Measurements from ENCODE around the gene DVL1. TPM values are rescaled to one million over a fixed set of nuclear protein-coding genes. Genes with fewer than 3 reads are reported as not detected.

Gene DVL1
- polyA plus RNA-seq, 4 donors: 24.6 to 52.2 (median 45.6) TPM

GRCh38 chr1:1356796-1357401 lies 7.7 kb upstream of the DVL1 start:
- no peak for DNase-seq (ENCODE audit: low read depth in 4 of 4, low spot score in 2 of 4)

GRCh38 chr1:1356166-1356795 lies 7.1 kb upstream of the DVL1 start:
- no peak for DNase-seq (ENCODE audit: low read depth in 4 of 4, low spot score in 2 of 4)

GRCh38 chr1:1355416-1355815 lies 6.2 kb upstream of the DVL1 start:
- no peak for DNase-seq (ENCODE audit: low read depth in 4 of 4, low spot score in 2 of 4)

GRCh38 chr1:1354271-1355247 lies 5.3 kb upstream of the DVL1 start:
- no peak for DNase-seq (ENCODE audit: low read depth in 4 of 4, low spot score in 2 of 4)

GRCh38 chr1:1353389-1354151 lies 4.4 kb upstream of the DVL1 start:
- DNase-seq (ENCODE audit: low read depth in 4 of 4, low spot score in 2 of 4): no peak

- DNase-seq (ENCODE audit: low read depth in 4 of 4, low spot score in 2 of 4): no peak
Measured at GRCh38 chr1:1352786-1353388, 3.7 kb upstream of the DVL1 start.

GRCh38 chr1:1351511-1352427 lies 2.6 kb upstream of the DVL1 start:
- no peak for DNase-seq (ENCODE audit: low read depth in 4 of 4, low spot score in 2 of 4)

GRCh38 chr1:1348420-1349255 lies 580 bp downstream of the DVL1 start:
- DNase-seq (ENCODE audit: low read depth in 4 of 4, low spot score in 2 of 4): no peak

- DNase-seq (ENCODE audit: low read depth in 4 of 4, low spot score in 2 of 4): no peak
Measured at GRCh38 chr1:1347663-1348419, 1.4 kb downstream of the DVL1 start.

- DNase-seq (ENCODE audit: low read depth in 4 of 4, low spot score in 2 of 4): no peak
Measured at GRCh38 chr1:1347026-1347595, 2.1 kb downstream of the DVL1 start.

- DNase-seq (ENCODE audit: low read depth in 4 of 4, low spot score in 2 of 4): no peak
Measured at GRCh38 chr1:1346501-1346890, 2.7 kb downstream of the DVL1 start.

GRCh38 chr1:1345860-1346500 lies 3.2 kb downstream of the DVL1 start:
- no peak for DNase-seq (ENCODE audit: low read depth in 4 of 4, low spot score in 2 of 4)

- DNase-seq (ENCODE audit: low read depth in 4 of 4, low spot score in 2 of 4): no peak
Measured at GRCh38 chr1:1345384-1345783, 3.8 kb downstream of the DVL1 start.

GRCh38 chr1:1344655-1345361 lies 4.4 kb downstream of the DVL1 start:
- DNase-seq (ENCODE audit: low read depth in 4 of 4, low spot score in 2 of 4): no peak

- DNase-seq (ENCODE audit: low read depth in 4 of 4, low spot score in 2 of 4): no peak
Measured at GRCh38 chr1:1343811-1344421, 5.3 kb downstream of the DVL1 start.

- DNase-seq (ENCODE audit: low read depth in 4 of 4, low spot score in 2 of 4): no peak
Measured at GRCh38 chr1:1342584-1343115, 6.6 kb downstream of the DVL1 start.

Measured in left renal cortex interstitium (tissue), 4 donors.